GM19328 (cell line): ENCODE measurements around the gene WNT6.
A peak's percentile ranks its signal among the peaks of the same experiment; 100 is the strongest.

ENCODE experiments used
- ATAC-seq: cut with Tn5 transposase; IDR thresholded peaks from one replicate; pipeline ENCODE4 v1.9.1; 2021; ENCODE audit warnings: mild to moderate bottlenecking, moderate library complexity; ENCODE audit not compliant: unreplicated experiment

Gene WNT6

GRCh38 chr2:218877331-218877730, 17.7 kb downstream of the WNT6 start:
- ATAC-seq, result no peak

GRCh38 chr2:218877891-218878290, 18.3 kb downstream of the WNT6 start:
- ATAC-seq, result no peak

- ATAC-seq, result no peak
These were observed 18.9 kb downstream of the WNT6 start for GRCh38 chr2:218878486-218878885.

- no peak for ATAC-seq
These were observed 19.5 kb downstream of the WNT6 start for GRCh38 chr2:218878926-218879761.

- no peak for ATAC-seq
These were observed 20.1 kb downstream of the WNT6 start for GRCh38 chr2:218879776-218880101.

- peak; percentile 70 for ATAC-seq
These were observed 20.7 kb downstream of the WNT6 start, which contains the start of gene WNT10A for GRCh38 chr2:218880102-218880858. Gene WNT10A, plus strand, starts transcription at chr2:218880852. Its CDS starts 144 bp downstream, at chr2:218880996.

- no peak for ATAC-seq
These were observed 21.4 kb downstream of the WNT6 start for GRCh38 chr2:218880859-218881594.

- no peak for ATAC-seq
These were observed 22.3 kb downstream of the WNT6 start for GRCh38 chr2:218881744-218882460.

- ATAC-seq, result no peak
These were observed 22.8 kb downstream of the WNT6 start for GRCh38 chr2:218882461-218882816.

- ATAC-seq, result no peak
These were observed 23.3 kb downstream of the WNT6 start for GRCh38 chr2:218882866-218883366.

- no peak for ATAC-seq
These were observed 24.2 kb downstream of the WNT6 start for GRCh38 chr2:218883491-218884490.

- ATAC-seq, result no peak
These were observed 24.9 kb downstream of the WNT6 start for GRCh38 chr2:218884519-218884918.

- ATAC-seq, result peak; percentile 44
These were observed 26.7 kb downstream of the WNT6 start for GRCh38 chr2:218885981-218886947.

GRCh38 chr2:218887079-218887478, 27.5 kb downstream of the WNT6 start:
- no peak for ATAC-seq

GRCh38 chr2:218888341-218888740, 28.7 kb downstream of the WNT6 start:
- ATAC-seq, result no peak

- ATAC-seq, result no peak
These were observed 30.3 kb downstream of the WNT6 start for GRCh38 chr2:218889937-218890336.

- no peak for ATAC-seq
These were observed 30.8 kb downstream of the WNT6 start for GRCh38 chr2:218890369-218890768.
